ENCODE results near the gene P2RY13. TPM values are rescaled to one million over a fixed set of nuclear protein-coding genes. Genes with fewer than 3 reads are reported as not detected.

P2RY13 gene
- total and polyA plus RNA-seq, 2 donors from 2014 or later, result 0.71 to 2.5 TPM

DNA sequence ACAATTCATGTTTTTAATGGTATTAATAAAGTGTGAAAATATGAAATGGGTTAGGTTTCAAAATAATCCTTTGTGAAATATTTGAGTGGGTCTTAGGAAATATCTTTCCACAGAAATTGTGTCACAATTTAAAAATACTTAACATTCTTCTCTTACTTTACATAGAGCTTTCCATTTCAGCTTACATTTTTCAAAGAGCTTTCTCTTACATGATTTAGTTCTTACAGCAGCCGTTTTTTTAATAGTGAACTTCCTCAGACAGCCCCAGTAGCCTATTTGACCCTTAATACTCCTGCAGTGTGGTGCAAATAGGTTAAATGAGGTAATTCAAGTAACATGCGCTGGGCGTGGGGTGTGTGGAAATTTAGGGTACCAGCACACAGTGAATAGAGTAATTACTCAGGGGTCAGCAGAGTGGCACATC, 33.4 kb upstream of the P2RY13 start:
- intact Hi-C loops (cut with DNase I), result no loop called here
- H3K9me3 ChIP-seq (ENCODE audit: control insufficient read depth in 2 of 3, insufficient read depth in 1 of 3, low read length in 3 of 3), result no peaks in the 10 kb centered on the region
- TF ChIP-seq CTCF (IDR thresholded peaks at IDR 0.05; ENCODE audit: borderline replicate concordance, extremely low read depth, insufficient read depth), result no peak
- H3K4me1 ChIP-seq (ENCODE audit: control insufficient read depth in 2 of 3, insufficient read depth in 2 of 3, low read depth in 1 of 3, low read length in 3 of 3), result peaks cover 0 to 2% (median 0%) of the 10 kb centered on the region in 3 donors
- FAIRE-seq (no peak), DNase-seq (no peak)
- H3K27me3 ChIP-seq (ENCODE audit: control insufficient read depth, insufficient read depth, low read length), result no peaks in the 10 kb centered on the region
- no peak overlapping the region for H3K9ac ChIP-seq (ENCODE audit: low read length in 3 of 3)
- H3K36me3 ChIP-seq (ENCODE audit: control insufficient read depth in 2 of 3, insufficient read depth in 3 of 3, low read length in 3 of 3), result no peaks in the 10 kb centered on the region
- no peak overlapping the region for H3K27ac ChIP-seq (ENCODE audit: low read depth in 2 of 2, low read length in 2 of 2)
- H3K4me3 ChIP-seq (ENCODE audit: low read length in 3 of 3), result no peak overlapping the region

- intact Hi-C loops (cut with DNase I), result no loop called here
- H3K27ac ChIP-seq (ENCODE audit: low read depth in 2 of 2, low read length in 2 of 2), result no peak overlapping the region
- H3K36me3 ChIP-seq (ENCODE audit: control insufficient read depth in 2 of 3, insufficient read depth in 3 of 3, low read length in 3 of 3), result no peaks in the 10 kb centered on the region
- no peaks in the 10 kb centered on the region for H3K4me1 ChIP-seq (ENCODE audit: control insufficient read depth in 2 of 3, insufficient read depth in 2 of 3, low read depth in 1 of 3, low read length in 3 of 3)
- DNase-seq, result no peak
- H3K9ac ChIP-seq (ENCODE audit: low read length in 3 of 3), result no peak overlapping the region
- no peak overlapping the region for H3K4me3 ChIP-seq (ENCODE audit: low read length in 3 of 3)
- FAIRE-seq, result no peak
- H3K9me3 ChIP-seq (ENCODE audit: control insufficient read depth in 2 of 3, insufficient read depth in 1 of 3, low read length in 3 of 3), result no peaks in the 10 kb centered on the region
- no peaks in the 10 kb centered on the region for H3K27me3 ChIP-seq (ENCODE audit: control insufficient read depth, insufficient read depth, low read length)
- no peak for TF ChIP-seq CTCF (IDR thresholded peaks at IDR 0.05; ENCODE audit: borderline replicate concordance, extremely low read depth, insufficient read depth)
Observed at GRCh38 chr3:151357463-151357850, 28.1 kb upstream of the P2RY13 start.

GRCh38 chr3:151356794-151357462, 27.6 kb upstream of the P2RY13 start:
- Histone ChIP-seq H3K4me1 (ENCODE audit: control insufficient read depth in 2 of 3, insufficient read depth in 2 of 3, low read depth in 1 of 3, low read length in 3 of 3) (no peaks in the 10 kb centered on the region), H3K27ac (ENCODE audit: low read depth in 2 of 2, low read length in 2 of 2) (no peak overlapping the region), H3K4me3 (ENCODE audit: low read length in 3 of 3) (no peak overlapping the region), H3K36me3 (ENCODE audit: control insufficient read depth in 2 of 3, insufficient read depth in 3 of 3, low read length in 3 of 3) (no peaks in the 10 kb centered on the region), H3K9ac (ENCODE audit: low read length in 3 of 3) (no peak overlapping the region), H3K27me3 (ENCODE audit: control insufficient read depth, insufficient read depth, low read length) (no peaks in the 10 kb centered on the region), H3K9me3 (ENCODE audit: control insufficient read depth in 2 of 3, insufficient read depth in 1 of 3, low read length in 3 of 3) (no peaks in the 10 kb centered on the region)
- FAIRE-seq (no peak), DNase-seq (no peak)
- intact Hi-C loops (cut with DNase I), result no loop called here
- TF ChIP-seq CTCF (IDR thresholded peaks at IDR 0.05; ENCODE audit: borderline replicate concordance, extremely low read depth, insufficient read depth), result no peak

GRCh38 chr3:151351648-151352047, 22.3 kb upstream of the P2RY13 start:
- intact Hi-C loops (cut with DNase I), result no loop called here
- FAIRE-seq, result no peak
- Histone ChIP-seq H3K4me1 (ENCODE audit: control insufficient read depth in 2 of 3, insufficient read depth in 2 of 3, low read depth in 1 of 3, low read length in 3 of 3) (no peaks in the 10 kb centered on the region), H3K27ac (ENCODE audit: low read depth in 2 of 2, low read length in 2 of 2) (no peak overlapping the region), H3K27me3 (ENCODE audit: control insufficient read depth, insufficient read depth, low read length) (no peaks in the 10 kb centered on the region), H3K36me3 (ENCODE audit: control insufficient read depth in 2 of 3, insufficient read depth in 3 of 3, low read length in 3 of 3) (no peaks in the 10 kb centered on the region), H3K9me3 (ENCODE audit: control insufficient read depth in 2 of 3, insufficient read depth in 1 of 3, low read length in 3 of 3) (no peaks in the 10 kb centered on the region), H3K9ac (ENCODE audit: low read length in 3 of 3) (no peak overlapping the region), H3K4me3 (ENCODE audit: low read length in 3 of 3) (no peak overlapping the region)
- DNase-seq, result no peak
- no peak for TF ChIP-seq CTCF (IDR thresholded peaks at IDR 0.05; ENCODE audit: borderline replicate concordance, extremely low read depth, insufficient read depth)
